Activated CD4-positive, alpha-beta T cell treated with anti-CD3 and anti-CD28 coated beads, Interleukin-2, amount 50 U/mL, for 24 hours (primary cell): Measurements from ENCODE around the gene CEP350.
A peak's percentile ranks its signal among the peaks of the same experiment; 100 is the strongest.
"Not testable (repeated sequence)": the region's sequence is repeated elsewhere in the genome, so short reads cannot be mapped to it uniquely, and the experiment has no call there.

Source experiments
- DNase-seq, 2 donors: peaks; one replicate each; pipeline ENCODE4 v3.0.0-alpha.2; 2020; ENCODE audit warnings: low read depth in 1 of 2, low spot score in 1 of 2

The CEP350 gene

GRCh38 chr1:180117764-180118116 is 163.1 kb downstream of the CEP350 start:
- no peak for DNase-seq

GRCh38 chr1:180119837-180120236 is 165.2 kb downstream of the CEP350 start:
- DNase-seq, result no peak

- DNase-seq, result no peak
These were observed 168.9 kb downstream of the CEP350 start for GRCh38 chr1:180123463-180123936.

- no peak for DNase-seq
These were observed 176.0 kb downstream of the CEP350 start for GRCh38 chr1:180130651-180131050.

GRCh38 chr1:180131510-180131909 is 176.9 kb downstream of the CEP350 start:
- no peak for DNase-seq

GRCh38 chr1:180133193-180133592 is 178.6 kb downstream of the CEP350 start:
- DNase-seq, result no peak

GRCh38 chr1:180133688-180134087 is 179.1 kb downstream of the CEP350 start:
- not testable (repeated sequence) for DNase-seq

GRCh38 chr1:180135535-180135934 is 180.9 kb downstream of the CEP350 start:
- DNase-seq, result no peak

- no peak for DNase-seq
These were observed 181.8 kb downstream of the CEP350 start for GRCh38 chr1:180136331-180136967.

GRCh38 chr1:180136968-180137356 is 182.4 kb downstream of the CEP350 start:
- DNase-seq, result no peak

GRCh38 chr1:180137776-180138175 is 183.2 kb downstream of the CEP350 start:
- no peak for DNase-seq

GRCh38 chr1:180141381-180141934 is 186.8 kb downstream of the CEP350 start:
- DNase-seq, result no peak

GRCh38 chr1:180143359-180143758 is 188.7 kb downstream of the CEP350 start:
- no peak for DNase-seq

- DNase-seq, result no peak
These were observed 190.2 kb downstream of the CEP350 start for GRCh38 chr1:180144659-180145357.

- no peak for DNase-seq
These were observed 190.8 kb downstream of the CEP350 start for GRCh38 chr1:180145446-180145845.

GRCh38 chr1:180150982-180151381 is 196.4 kb downstream of the CEP350 start:
- DNase-seq, result no peak

- no peak for DNase-seq
These were observed 196.9 kb downstream of the CEP350 start for GRCh38 chr1:180151508-180151907.

- no peak for DNase-seq
These were observed 198.0 kb downstream of the CEP350 start for GRCh38 chr1:180152588-180152987.

GRCh38 chr1:180153032-180153431 is 198.4 kb downstream of the CEP350 start:
- DNase-seq, result no peak

GRCh38 chr1:180154003-180154324 is 199.4 kb downstream of the CEP350 start:
- no peak for DNase-seq

GRCh38 chr1:180154325-180155181 is 199.9 kb downstream of the CEP350 start, which contains the start of gene QSOX1:
Gene QSOX1 (plus strand): TSS chr1:180154869. CDS start chr1:180154908, 39 bp downstream.
- DNase-seq, result peak; percentile 72 to 81
